K562 treated with DMSO at 1 percent for 4 hours (cell line): ENCODE measurements around the gene ZSCAN23. TPM values are rescaled to one million over a fixed set of nuclear protein-coding genes. Genes with fewer than 3 reads are reported as not detected.

ENCODE experiments used
- total RNA-seq: library from RNA; unstranded; fragments of 300-600 nt; gene quantifications from 2 replicates; pipeline ENCODE4 v1.2.3, GENCODE V29; 2022; ENCODE audit not compliant: insufficient read depth

The ZSCAN23 gene
- total RNA-seq: not detected in 2 replicates

GRCh38 chr6:28443112-28443773 is at the start of gene ZSCAN23:
TSS of gene ZSCAN23 (minus strand) at chr6:28443491. CDS start at chr6:28436266, 7,225 bp downstream.

GRCh38 chr6:28399350-28400121 is 43.8 kb downstream of the ZSCAN23 start, which contains the start of gene ZSCAN12:
TSS of gene ZSCAN12 (minus strand) at chr6:28399747. CDS start at chr6:28398405, 1,342 bp downstream.

Other genes starting within 250 kb of the ZSCAN23 start
- 18.1 and 19.4 TPM in 2 replicates for gene ZSCAN9, start 218.2 kb downstream of the ZSCAN23 start, total RNA-seq
- 6.0 and 6.2 TPM in 2 replicates for gene ZKSCAN4, start 191.2 kb downstream of the ZSCAN23 start, total RNA-seq
- gene NKAPL, start 184.2 kb downstream of the ZSCAN23 start, total RNA-seq: not detected in 2 replicates
- 4.1 and 5.6 TPM in 2 replicates for gene ZSCAN26, start 176.3 kb downstream of the ZSCAN23 start, total RNA-seq
- gene PGBD1, start 161.9 kb downstream of the ZSCAN23 start, total RNA-seq: 7.1 and 8.1 TPM in 2 replicates
- 5.8 and 7.0 TPM in 2 replicates for gene ZSCAN31, start 107.3 kb downstream of the ZSCAN23 start, total RNA-seq
- 4.3 and 4.5 TPM in 2 replicates for gene ZKSCAN3, start 93.5 kb downstream of the ZSCAN23 start, total RNA-seq
- gene ZSCAN12, start 43.7 kb downstream of the ZSCAN23 start, total RNA-seq: 4.5 and 6.8 TPM in 2 replicates
- not detected in 2 replicates for gene GPX6, start 72.3 kb upstream of the ZSCAN23 start, total RNA-seq
- gene GPX5, start 82.4 kb upstream of the ZSCAN23 start, total RNA-seq: 1.2 and 2.2 TPM in 2 replicates